Measurements from ENCODE around the gene GRID1. TPM values are rescaled to one million over a fixed set of nuclear protein-coding genes. Genes with fewer than 3 reads are reported as not detected.

Gene GRID1
- total RNA-seq, 3 donors from 2014 or later, result 2.3 to 8.5 (median 5.9) TPM

GRCh38 chr10:86167121-86167761, 199.4 kb downstream of the GRID1 start:
- Histone ChIP-seq H3K4me1 (no peaks in the 10 kb centered on the region), H3K4me3 (no peak overlapping the region), H3K27ac (no peak overlapping the region), H3K9me3 (no peaks in the 10 kb centered on the region), H3K36me3 (no peaks in the 10 kb centered on the region), H3K27me3 (no peaks in the 10 kb centered on the region)
- no peak for DNase-seq (ENCODE audit: low spot score in 2 of 2)
- intact Hi-C loops (cut with DNase I; ENCODE audit: low total_unique reads), result no loop called here
- TF ChIP-seq POLR2A (IDR thresholded peaks at IDR 0.05), result no peak
- no peak for TF ChIP-seq POLR2AphosphoS5 (IDR thresholded peaks at IDR 0.05)
- TF ChIP-seq, protein P1, sequence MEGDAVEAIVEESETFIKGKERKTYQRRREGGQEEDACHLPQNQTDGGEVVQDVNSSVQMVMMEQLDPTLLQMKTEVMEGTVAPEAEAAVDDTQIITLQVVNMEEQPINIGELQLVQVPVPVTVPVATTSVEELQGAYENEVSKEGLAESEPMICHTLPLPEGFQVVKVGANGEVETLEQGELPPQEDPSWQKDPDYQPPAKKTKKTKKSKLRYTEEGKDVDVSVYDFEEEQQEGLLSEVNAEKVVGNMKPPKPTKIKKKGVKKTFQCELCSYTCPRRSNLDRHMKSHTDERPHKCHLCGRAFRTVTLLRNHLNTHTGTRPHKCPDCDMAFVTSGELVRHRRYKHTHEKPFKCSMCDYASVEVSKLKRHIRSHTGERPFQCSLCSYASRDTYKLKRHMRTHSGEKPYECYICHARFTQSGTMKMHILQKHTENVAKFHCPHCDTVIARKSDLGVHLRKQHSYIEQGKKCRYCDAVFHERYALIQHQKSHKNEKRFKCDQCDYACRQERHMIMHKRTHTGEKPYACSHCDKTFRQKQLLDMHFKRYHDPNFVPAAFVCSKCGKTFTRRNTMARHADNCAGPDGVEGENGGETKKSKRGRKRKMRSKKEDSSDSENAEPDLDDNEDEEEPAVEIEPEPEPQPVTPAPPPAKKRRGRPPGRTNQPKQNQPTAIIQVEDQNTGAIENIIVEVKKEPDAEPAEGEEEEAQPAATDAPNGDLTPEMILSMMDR (IDR thresholded peaks at IDR 0.05), result no peak

DNA sequence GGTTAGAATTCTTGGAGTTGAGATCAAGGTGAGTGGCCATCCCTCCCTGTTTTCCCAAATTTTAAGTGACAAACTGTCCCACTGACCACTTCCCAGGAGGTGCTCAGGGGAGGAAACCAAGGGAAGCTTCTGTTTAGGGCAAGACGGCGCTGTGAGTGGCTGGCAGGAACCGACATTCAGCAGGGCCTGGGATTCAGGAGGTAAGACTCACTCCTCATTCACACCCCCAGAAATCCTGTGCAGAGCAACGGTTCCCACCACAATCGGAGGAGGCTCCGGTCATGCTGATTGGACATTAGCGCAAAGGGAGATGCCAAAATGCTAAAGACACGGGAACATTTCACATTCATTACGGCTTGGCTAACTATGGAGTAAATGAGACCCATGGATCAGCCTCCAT, 200.9 kb downstream of the GRID1 start:
- Histone ChIP-seq H3K36me3 (no peaks in the 10 kb centered on the region), H3K27ac (no peak overlapping the region), H3K4me3 (no peak overlapping the region), H3K9me3 (no peaks in the 10 kb centered on the region), H3K4me1 (no peaks in the 10 kb centered on the region), H3K27me3 (no peaks in the 10 kb centered on the region)
- intact Hi-C loops (cut with DNase I; ENCODE audit: low total_unique reads), result no loop called here
- no peak for DNase-seq (ENCODE audit: low spot score in 2 of 2)
- TF ChIP-seq, protein P1 (IDR thresholded peaks at IDR 0.05), result no peak
- TF ChIP-seq POLR2AphosphoS5 (IDR thresholded peaks at IDR 0.05) (no peak), POLR2A (IDR thresholded peaks at IDR 0.05) (no peak)

GRCh38 chr10:86164960-86165630, 201.5 kb downstream of the GRID1 start:
- no peak for DNase-seq (ENCODE audit: low spot score in 2 of 2)
- H3K27me3 ChIP-seq, result no peaks in the 10 kb centered on the region
- intact Hi-C loops (cut with DNase I; ENCODE audit: low total_unique reads), result no loop called here
- no peak overlapping the region for H3K4me3 ChIP-seq
- H3K27ac ChIP-seq, result no peak overlapping the region
- TF ChIP-seq POLR2AphosphoS5 (IDR thresholded peaks at IDR 0.05), result no peak
- TF ChIP-seq, protein P1 (IDR thresholded peaks at IDR 0.05), result no peak
- TF ChIP-seq POLR2A (IDR thresholded peaks at IDR 0.05), result no peak
- no peaks in the 10 kb centered on the region for H3K36me3 ChIP-seq
- no peaks in the 10 kb centered on the region for H3K9me3 ChIP-seq
- no peaks in the 10 kb centered on the region for H3K4me1 ChIP-seq

DNA sequence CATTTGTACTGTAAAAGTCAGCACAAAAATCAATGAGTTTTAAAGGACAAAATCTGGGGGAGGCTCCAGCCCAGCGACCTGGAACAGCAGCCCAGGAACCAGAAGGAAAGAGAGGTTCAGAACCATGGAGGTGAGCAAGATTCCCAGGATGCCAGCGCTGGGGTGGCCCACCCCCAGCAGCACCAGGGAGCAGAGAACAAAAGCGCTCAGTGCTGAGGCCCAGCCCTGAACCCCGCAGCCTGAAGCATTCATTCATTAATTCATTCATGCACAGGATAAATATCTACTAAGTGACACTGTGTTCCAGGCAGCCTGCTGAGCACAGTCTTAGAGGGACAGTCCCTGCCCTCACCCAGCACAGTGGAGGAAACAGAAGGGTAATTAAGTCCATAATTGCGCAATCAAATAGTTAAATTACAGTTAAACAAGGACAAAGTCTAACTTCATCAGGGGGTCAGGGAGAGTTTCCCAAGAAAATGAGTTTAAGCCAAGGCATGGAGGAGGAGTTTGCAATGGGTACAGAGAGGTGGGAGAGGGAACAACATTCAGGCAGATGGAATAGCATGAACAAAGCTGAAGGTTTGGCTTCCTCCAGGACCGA, 202.3 kb downstream of the GRID1 start:
- Histone ChIP-seq H3K9me3 (no peaks in the 10 kb centered on the region), H3K27ac (no peak overlapping the region), H3K36me3 (no peaks in the 10 kb centered on the region), H3K4me1 (no peaks in the 10 kb centered on the region), H3K27me3 (no peaks in the 10 kb centered on the region), H3K4me3 (no peak overlapping the region)
- intact Hi-C loops (cut with DNase I; ENCODE audit: low total_unique reads), result no loop called here
- DNase-seq (ENCODE audit: low spot score in 2 of 2), result no peak
- TF ChIP-seq POLR2AphosphoS5 (IDR thresholded peaks at IDR 0.05) (no peak), POLR2A (IDR thresholded peaks at IDR 0.05) (no peak)
- TF ChIP-seq, protein P1 (IDR thresholded peaks at IDR 0.05), result no peak

All from breast epithelium (tissue), 4 donors.